NB4 (cell line): Measurements from ENCODE around the gene THSD4.

Experiments
- MYC ChIP-seq: IDR thresholded peaks from 2 replicates; pipeline ENCODE4 v1.6.1; 2011; ENCODE audit warnings: low read depth, low read length
- POLR2A ChIP-seq: IDR thresholded peaks from 2 replicates; pipeline ENCODE4 v1.6.1; 2011; ENCODE audit warnings: mild to moderate bottlenecking; ENCODE audit not compliant: insufficient read length; ENCODE audit errors: extremely low read depth

DNA sequence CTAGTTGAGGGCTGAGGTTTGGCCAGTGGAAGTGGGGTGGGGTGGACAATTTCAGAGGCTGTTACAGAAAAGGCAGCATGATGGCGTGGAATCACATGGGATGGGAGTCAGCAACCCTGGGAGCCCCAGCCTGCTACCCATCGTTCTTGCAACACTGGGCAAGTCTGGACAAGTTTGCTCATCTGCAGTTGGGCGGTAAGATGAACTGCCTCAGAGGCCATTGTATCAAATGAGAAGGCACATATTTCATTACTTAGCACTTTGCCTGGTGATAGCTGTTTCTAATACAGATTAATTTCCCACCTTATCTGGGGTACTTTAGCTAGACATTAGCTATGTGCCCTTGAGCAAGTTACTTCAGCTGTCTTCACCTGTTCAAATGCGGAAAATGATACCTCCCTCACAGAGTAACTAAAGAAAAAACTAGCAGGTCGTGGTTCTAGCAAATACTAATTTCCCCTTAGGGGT, 248.9 kb downstream of the THSD4 start:
- TF ChIP-seq POLR2A (no peak), MYC (no peak)
